Stimulated activated CD8-positive, alpha-beta memory T cell treated with anti-CD3 and anti-CD28 coated beads, Interleukin-2, amount 100 ng/mL, for 1 hour (primary cell): Measurements from ENCODE around the gene IGF1R.

Experiments used
- DNase-seq, 2 donors: peaks; one replicate each; pipeline ENCODE4 v3.0.0-alpha.2; 2020; ENCODE audit warnings: low read depth in 2 of 2

The IGF1R gene

GRCh38 chr15:98884894-98885293, 236.6 kb downstream of the IGF1R start:
- DNase-seq = no peak

GRCh38 chr15:98887976-98888375, 239.6 kb downstream of the IGF1R start:
- DNase-seq = no peak

- no peak for DNase-seq
Measured at GRCh38 chr15:98888820-98889479, 240.6 kb downstream of the IGF1R start.

- no peak for DNase-seq
Measured at GRCh38 chr15:98889930-98890695, 241.8 kb downstream of the IGF1R start.

- no peak for DNase-seq
Measured at GRCh38 chr15:98891301-98891700, 243.0 kb downstream of the IGF1R start.

- DNase-seq = no peak
Measured at GRCh38 chr15:98893401-98893800, 245.1 kb downstream of the IGF1R start.

GRCh38 chr15:98894312-98894711, 246.0 kb downstream of the IGF1R start:
- no peak for DNase-seq

- DNase-seq = no peak
Measured at GRCh38 chr15:98896002-98896721, 247.8 kb downstream of the IGF1R start.

GRCh38 chr15:98896802-98897732, 248.7 kb downstream of the IGF1R start:
- DNase-seq = no peak

GRCh38 chr15:98898122-98898521, 249.8 kb downstream of the IGF1R start:
- DNase-seq = no peak

GRCh38 chr15:98899272-98900021, 251.1 kb downstream of the IGF1R start:
- no peak for DNase-seq

GRCh38 chr15:98900356-98900755, 252.0 kb downstream of the IGF1R start:
- no peak for DNase-seq

- no peak for DNase-seq
Measured at GRCh38 chr15:98901434-98902072, 253.2 kb downstream of the IGF1R start.

- no peak for DNase-seq
Measured at GRCh38 chr15:98902931-98903330, 254.6 kb downstream of the IGF1R start.

GRCh38 chr15:98903377-98904018, 255.2 kb downstream of the IGF1R start:
- DNase-seq = no peak

- no peak for DNase-seq
Measured at GRCh38 chr15:98904544-98904943, 256.2 kb downstream of the IGF1R start.

- no peak for DNase-seq
Measured at GRCh38 chr15:98905963-98906711, 257.8 kb downstream of the IGF1R start.

- DNase-seq = no peak
Measured at GRCh38 chr15:98906712-98907083, 258.4 kb downstream of the IGF1R start.

GRCh38 chr15:98907927-98908471, 259.7 kb downstream of the IGF1R start:
- DNase-seq = no peak
